HUES64 (cell line): ENCODE results near the gene ENTPD1.
"Not testable (repeated sequence)": the region's sequence is repeated elsewhere in the genome, so short reads cannot be mapped to it uniquely, and the experiment has no call there.

Experiments
- H3K27ac ChIP-seq: 2 replicates; pipeline ENCODE4 v1.7.0; 2013; ENCODE audit warnings: low read depth, low read length, inconsistent platforms
- H3K27me3 ChIP-seq: 2 replicates; pipeline ENCODE4 v1.6.1; 2013; ENCODE audit warnings: mild to moderate bottlenecking, low read length; ENCODE audit not compliant: insufficient read depth
- H3K36me3 ChIP-seq: 2 replicates; pipeline ENCODE4 v1.6.1; 2013; ENCODE audit warnings: mild to moderate bottlenecking, low read length; ENCODE audit not compliant: insufficient read depth
- H3K4me1 ChIP-seq: 2 replicates; pipeline ENCODE4 v1.6.1; 2013; ENCODE audit warnings: mild to moderate bottlenecking, low read length, moderate library complexity; ENCODE audit not compliant: insufficient read depth
- H3K4me3 ChIP-seq: 2 replicates; pipeline ENCODE4 v1.5.1; 2013; ENCODE audit warnings: mild to moderate bottlenecking, low read length, moderate library complexity
- H3K9ac ChIP-seq: 2 replicates; pipeline ENCODE4 v1.6.1; 2013; ENCODE audit warnings: mild to moderate bottlenecking, low read depth, low read length
- H3K9me3 ChIP-seq: 2 replicates; pipeline ENCODE4 v1.6.1; 2013; ENCODE audit warnings: low read depth, low read length; ENCODE audit not compliant: insufficient read depth
- WGBS: fragments of 150-250, 120-280 bp; methylation state at CpG from one replicate; pipeline ENCODE4 v1.1.7; 2013; ENCODE audit warnings: missing lambda C conversion rate; 5-methylcytosine and 5-hydroxymethylcytosine counted together

ENTPD1 gene

GRCh38 chr10:95796504-95796903, 40.5 kb downstream of the ENTPD1 start:
- H3K4me3 ChIP-seq = no peak overlapping the region
- H3K4me1 ChIP-seq = peaks cover 10% of the 10 kb centered on the region; the same call in 1 of the 2 replicates
- no peaks in the 10 kb centered on the region for H3K36me3 ChIP-seq
- no peaks in the 10 kb centered on the region for H3K9me3 ChIP-seq
- no peak overlapping the region for H3K9ac ChIP-seq
- no peak overlapping the region for H3K27ac ChIP-seq
- no peaks in the 10 kb centered on the region for H3K27me3 ChIP-seq

- no peak overlapping the region for H3K4me3 ChIP-seq
- H3K27ac ChIP-seq = no peak overlapping the region
- H3K36me3 ChIP-seq = no peaks in the 10 kb centered on the region
- no peak overlapping the region for H3K9ac ChIP-seq
- peaks cover 9% of the 10 kb centered on the region for H3K9me3 ChIP-seq
- H3K27me3 ChIP-seq = no peaks in the 10 kb centered on the region
- peaks cover 3% of the 10 kb centered on the region; the same call in 1 of the 2 replicates for H3K4me1 ChIP-seq
These were observed 42.3 kb downstream of the ENTPD1 start for GRCh38 chr10:95798096-95798855.

DNA sequence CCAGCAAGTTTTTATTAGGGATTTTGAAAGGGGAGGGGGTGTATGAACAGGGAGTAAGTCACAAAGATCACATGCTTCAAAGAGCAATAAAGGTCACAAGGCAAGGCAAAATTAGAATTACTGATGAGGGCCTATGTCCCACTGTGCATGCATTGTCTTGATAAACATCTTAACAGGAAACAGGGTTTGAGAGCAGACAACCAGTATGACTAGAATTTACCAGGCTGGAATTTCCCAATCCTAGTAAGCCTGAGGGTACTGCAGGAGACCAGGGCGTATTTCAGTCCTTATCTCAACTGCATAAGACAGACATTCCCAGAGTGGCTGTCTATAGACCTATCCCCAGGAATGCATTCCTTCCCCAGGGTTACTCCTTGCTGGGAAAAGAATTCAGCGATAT, 44.3 kb downstream of the ENTPD1 start:
- H3K4me3 ChIP-seq, H3K27me3 ChIP-seq, H3K9me3 ChIP-seq, H3K9ac ChIP-seq, H3K36me3 ChIP-seq, H3K27ac ChIP-seq, H3K4me1 ChIP-seq: not testable (repeated sequence)
- 84% methylated on average over 2 of the region's 2 CpGs for WGBS

- not testable (repeated sequence) for H3K4me1 ChIP-seq, H3K27me3 ChIP-seq, H3K27ac ChIP-seq, H3K36me3 ChIP-seq, H3K4me3 ChIP-seq, H3K9ac ChIP-seq
- H3K9me3 ChIP-seq = peaks cover 22% of the 10 kb centered on the region
- WGBS = 89% methylated on average over 11 of the region's 11 CpGs
These were observed 50.9 kb downstream of the ENTPD1 start for GRCh38 chr10:95806687-95807380.

GRCh38 chr10:95808705-95809308, 52.8 kb downstream of the ENTPD1 start:
- H3K27ac ChIP-seq, H3K36me3 ChIP-seq, H3K27me3 ChIP-seq, H3K9ac ChIP-seq, H3K4me3 ChIP-seq, H3K4me1 ChIP-seq: not testable (repeated sequence)
- WGBS = 92% methylated on average over 6 of the region's 8 CpGs
- H3K9me3 ChIP-seq = peaks cover 13% of the 10 kb centered on the region

- Histone ChIP-seq H3K4me1 (peaks cover 5% of the 10 kb centered on the region; the same call in 1 of the 2 replicates), H3K9ac (no peak overlapping the region), H3K9me3 (peaks cover 13% of the 10 kb centered on the region), H3K27ac (no peak overlapping the region), H3K4me3 (no peak overlapping the region), H3K36me3 (no peaks in the 10 kb centered on the region), H3K27me3 (no peaks in the 10 kb centered on the region)
- 96% methylated on average over 50 of the region's 64 CpGs for WGBS
These were observed 53.6 kb downstream of the ENTPD1 start for GRCh38 chr10:95809370-95810197.

DNA sequence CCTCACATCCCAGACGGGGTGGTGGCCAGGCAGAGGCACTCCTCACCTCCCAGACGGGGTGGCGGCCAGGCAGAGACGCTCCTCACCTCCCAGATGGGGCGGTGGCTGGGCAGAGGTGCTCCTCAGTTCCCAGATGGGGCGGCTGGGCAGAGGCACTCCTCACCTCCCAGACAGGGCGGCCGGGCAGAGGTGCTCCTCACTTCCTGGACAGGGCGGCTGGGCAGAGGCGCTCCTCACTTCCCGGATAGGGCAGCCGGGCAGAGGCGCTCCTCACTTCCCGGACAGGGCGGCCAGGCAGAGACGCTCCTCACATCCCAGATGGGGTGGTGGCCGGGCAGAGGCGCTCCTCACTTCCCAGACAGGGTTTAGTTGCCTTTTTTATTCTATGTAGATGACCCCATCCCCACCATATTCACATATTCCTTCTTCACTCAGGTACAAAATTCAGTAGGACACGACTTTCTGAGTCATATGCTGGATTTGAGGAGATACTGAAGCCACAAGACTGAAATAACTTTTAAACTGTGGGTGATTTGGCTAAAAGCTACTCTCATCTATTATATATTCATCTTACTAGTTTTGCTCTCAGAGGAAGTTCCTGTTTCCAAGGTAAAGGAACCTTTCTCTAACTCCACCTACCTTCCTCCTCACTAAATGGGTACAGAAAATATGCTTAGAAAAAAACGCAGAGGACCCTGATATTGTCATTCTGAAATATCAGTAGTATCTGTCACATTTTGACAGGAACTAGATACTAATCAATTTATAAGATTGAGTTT, 54.4 kb downstream of the ENTPD1 start:
- peaks cover 5% of the 10 kb centered on the region; the same call in 1 of the 2 replicates for H3K4me1 ChIP-seq
- no peak overlapping the region for H3K9ac ChIP-seq
- H3K27me3 ChIP-seq = no peaks in the 10 kb centered on the region
- H3K4me3 ChIP-seq = no peak overlapping the region
- no peak overlapping the region for H3K27ac ChIP-seq
- WGBS = 96% methylated on average over 19 of the region's 20 CpGs
- H3K36me3 ChIP-seq = no peaks in the 10 kb centered on the region
- peaks cover 13% of the 10 kb centered on the region for H3K9me3 ChIP-seq

DNA sequence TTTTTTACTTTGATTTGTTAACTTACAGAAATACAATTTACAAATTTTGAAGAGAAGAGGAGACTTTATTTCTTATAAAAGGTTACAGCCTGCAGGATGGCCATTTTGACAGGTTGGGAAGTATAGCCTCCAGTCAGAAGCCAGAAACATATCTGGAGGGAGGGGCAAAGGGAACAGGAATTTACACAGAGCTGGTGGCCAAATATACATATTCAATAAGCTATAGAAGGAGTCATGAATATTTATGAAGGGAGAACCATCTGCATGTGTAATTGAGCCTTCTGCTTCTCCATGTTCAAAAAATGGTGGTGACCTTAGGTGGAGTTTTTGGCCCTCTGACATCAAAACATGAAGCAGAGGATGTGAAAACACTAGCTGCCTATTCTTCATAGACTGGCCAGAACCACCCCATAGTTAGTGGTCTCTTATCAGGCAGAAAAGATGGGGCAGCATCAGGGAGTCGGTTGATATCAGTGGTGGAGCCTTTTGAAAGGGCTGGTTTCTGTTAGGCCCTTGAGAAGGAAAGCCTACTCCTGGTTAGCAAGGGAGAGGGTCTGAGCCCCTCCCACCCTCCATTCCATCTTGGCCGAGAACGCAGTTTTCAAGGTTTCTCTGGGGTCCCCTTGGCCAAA, 57.2 kb downstream of the ENTPD1 start:
- H3K27me3 ChIP-seq = no peaks in the 10 kb centered on the region
- WGBS = 85% methylated on average over 1 of the region's 3 CpGs
- H3K4me3 ChIP-seq = no peak overlapping the region
- H3K9me3 ChIP-seq = peaks cover 13% of the 10 kb centered on the region
- no peak overlapping the region for H3K27ac ChIP-seq
- H3K4me1 ChIP-seq = peaks cover 5% of the 10 kb centered on the region; the same call in 1 of the 2 replicates
- no peak overlapping the region for H3K9ac ChIP-seq
- no peaks in the 10 kb centered on the region for H3K36me3 ChIP-seq

DNA sequence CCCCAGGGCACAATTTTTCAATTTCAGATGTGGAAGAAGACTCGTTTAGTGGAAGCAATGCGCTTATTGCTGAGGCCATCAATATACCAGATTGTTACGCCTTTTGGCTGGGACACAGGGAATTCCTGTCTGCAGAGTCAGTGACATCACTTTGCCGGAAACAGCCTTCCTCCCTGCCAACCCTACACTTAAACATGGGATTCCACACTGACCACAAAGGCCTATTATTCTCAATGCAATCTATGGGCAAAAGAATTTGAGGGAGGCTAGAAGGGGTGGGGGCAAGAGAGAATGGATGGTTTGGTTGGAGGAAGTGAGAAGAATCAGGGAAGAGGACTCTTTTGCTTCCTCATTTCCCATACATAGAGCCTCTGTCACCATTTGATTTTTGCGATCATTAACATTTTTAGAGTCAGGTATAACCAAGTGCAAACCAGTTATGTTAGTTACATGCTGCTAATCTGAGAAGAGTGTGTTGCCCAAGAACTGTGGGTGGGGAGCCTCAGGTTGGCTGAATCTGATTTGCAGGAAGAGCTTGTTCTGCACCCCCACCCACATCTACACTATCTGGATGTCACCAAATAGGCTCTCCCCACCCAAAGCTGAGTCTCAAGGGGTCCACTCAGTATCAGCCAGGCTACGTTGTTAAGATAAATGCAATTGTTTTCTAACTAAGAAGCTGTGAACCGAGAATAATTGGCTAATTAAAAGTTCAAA, 58.2 kb downstream of the ENTPD1 start:
- Histone ChIP-seq H3K4me3 (no peak overlapping the region), H3K4me1 (peaks cover 5% of the 10 kb centered on the region; the same call in 1 of the 2 replicates), H3K9ac (no peak overlapping the region), H3K36me3 (no peaks in the 10 kb centered on the region), H3K27me3 (no peaks in the 10 kb centered on the region), H3K9me3 (peaks cover 13% of the 10 kb centered on the region), H3K27ac (no peak overlapping the region)
- 94% methylated on average over 7 of the region's 7 CpGs for WGBS

- 94% methylated on average over 2 of the region's 2 CpGs for WGBS
- H3K9ac ChIP-seq = no peak overlapping the region
These were observed 59.2 kb downstream of the ENTPD1 start for GRCh38 chr10:95815133-95815532.

More at GRCh38 chr10:95815133-95815532, 59.2 kb downstream of the ENTPD1 start:
- Histone ChIP-seq H3K36me3 (no peaks in the 10 kb centered on the region), H3K27ac (no peak overlapping the region), H3K9me3 (peaks cover 13% of the 10 kb centered on the region), H3K4me1 (peaks cover 5% of the 10 kb centered on the region; the same call in 1 of the 2 replicates), H3K4me3 (no peak overlapping the region), H3K27me3 (no peaks in the 10 kb centered on the region)
